ENCODE results near the gene PREX1. TPM values are rescaled to one million over a fixed set of nuclear protein-coding genes. Genes with fewer than 3 reads are reported as not detected.
A peak's percentile ranks its signal among the peaks of the same experiment; 100 is the strongest.

Gene PREX1
- total and polyA plus RNA-seq, 4 donors = 20.4 to 49.0 (median 42.6) TPM

DNA sequence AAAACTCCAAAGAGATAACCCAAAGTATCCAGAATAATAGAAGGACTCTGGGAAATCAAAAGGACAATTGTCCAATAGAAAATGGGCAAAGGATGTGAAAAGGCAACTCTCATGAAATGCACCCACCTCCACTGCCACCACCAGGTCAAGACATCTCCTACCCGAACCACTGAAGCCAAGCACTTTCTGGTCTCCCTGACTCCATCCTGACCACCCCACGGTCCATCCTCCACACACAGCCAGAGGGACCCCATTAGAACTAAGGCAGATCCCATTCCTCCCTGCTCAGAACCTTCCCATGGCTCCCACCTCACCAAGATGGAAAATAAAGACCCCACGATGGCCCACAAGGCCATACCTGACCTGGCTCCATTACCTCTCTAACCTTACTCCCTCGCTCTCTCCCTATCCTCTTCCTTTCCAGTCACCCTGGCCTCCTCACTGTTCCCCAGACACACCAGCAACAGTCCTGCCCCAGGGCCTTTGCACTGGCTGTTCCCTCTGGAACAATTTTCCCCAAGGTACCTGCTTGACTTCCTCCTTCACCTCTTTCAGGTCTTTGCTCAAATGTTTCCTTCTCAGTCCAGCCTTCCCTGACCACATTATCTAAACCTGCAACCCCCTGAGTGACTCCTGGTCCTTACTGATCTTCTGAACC is 108.1 kb downstream of the PREX1 start:
- Histone ChIP-seq H3K27me3 (ENCODE audit: control insufficient read depth in 1 of 2, insufficient read depth in 2 of 2, low read length in 1 of 2) (no peaks in the 10 kb centered on the region), H3K9me3 (ENCODE audit: control insufficient read depth, low read length) (no peaks in the 10 kb centered on the region), H3K27ac (ENCODE audit: low read depth in 1 of 2, low read length in 2 of 2) (peak overlapping the region; percentile 45 to 99), H3K36me3 (ENCODE audit: control insufficient read depth in 1 of 2, insufficient read depth in 2 of 2, low read length in 1 of 2) (no peaks in the 10 kb centered on the region), H3K4me1 (ENCODE audit: control insufficient read depth in 1 of 2, insufficient read depth in 2 of 2, low read length in 2 of 2) (peaks cover 5 to 6% of the 10 kb centered on the region in 2 donors), H3K4me3 (ENCODE audit: low read length in 2 of 2) (no peak overlapping the region)
- DNase-seq = no peak
- no peak for ATAC-seq (ENCODE audit: low FRiP score)
- intact Hi-C loops (cut with DNase I) = loop anchor here (5.0 to 10.0 kb wide), 3 partner anchors 73 to 185 kb away; partner anchors contain the start of gene PREX1 (in 2 of the 2)
- 98 to 100% methylated on average over 4 of the region's 4 CpGs for WGBS, 2 donors

DNA sequence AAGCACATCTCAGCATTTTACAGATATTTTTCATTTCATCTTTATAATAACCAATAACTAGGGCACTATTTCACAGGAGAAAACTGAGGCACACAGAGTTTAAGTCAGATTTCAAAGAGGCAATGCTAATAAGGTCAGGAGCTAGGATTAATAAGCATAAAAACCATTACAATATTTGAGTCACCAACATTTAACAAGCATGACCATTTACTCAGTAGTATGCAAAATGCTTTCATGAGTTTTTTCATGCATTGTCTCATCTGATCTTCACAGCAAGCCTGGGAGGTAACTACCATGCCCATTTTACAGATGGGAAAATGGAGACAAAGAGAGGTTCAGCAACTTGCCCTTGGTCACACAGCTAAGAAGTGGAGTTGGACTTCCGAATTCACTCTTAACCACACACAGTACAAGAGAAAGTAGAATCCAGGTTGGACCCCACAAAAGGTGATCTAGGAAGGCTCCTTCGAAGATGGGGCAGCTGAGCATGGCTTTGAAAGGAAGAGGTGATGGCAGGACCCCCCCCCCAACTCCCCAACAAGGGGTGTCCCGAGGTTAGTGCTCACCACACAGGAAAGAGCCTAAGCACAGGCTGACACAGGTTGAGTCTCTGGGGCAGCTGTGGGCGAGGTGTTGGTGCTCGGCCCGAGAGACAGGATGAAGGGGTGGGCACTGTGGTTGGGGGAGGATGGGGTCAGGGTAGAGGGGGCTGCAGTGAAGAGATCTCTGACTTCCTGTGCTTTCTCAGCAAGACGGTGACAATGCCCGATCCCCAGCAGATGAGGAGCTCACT is 108.8 kb downstream of the PREX1 start:
- no peaks in the 10 kb centered on the region for H3K27me3 ChIP-seq (ENCODE audit: control insufficient read depth in 1 of 2, insufficient read depth in 2 of 2, low read length in 1 of 2)
- intact Hi-C loops (cut with DNase I) = no loop called here
- DNase-seq (peak in 1 of 2 donors; percentile 60), ATAC-seq (ENCODE audit: low FRiP score) (no peak)
- H3K36me3 ChIP-seq (ENCODE audit: control insufficient read depth in 1 of 2, insufficient read depth in 2 of 2, low read length in 1 of 2) = no peaks in the 10 kb centered on the region
- peaks cover 2 to 5% of the 10 kb centered on the region in 2 donors for H3K4me1 ChIP-seq (ENCODE audit: control insufficient read depth in 1 of 2, insufficient read depth in 2 of 2, low read length in 2 of 2)
- H3K27ac ChIP-seq (ENCODE audit: low read depth in 1 of 2, low read length in 2 of 2) = peak overlapping the region in 1 of 2 donors; percentile 32
- no peak overlapping the region for H3K4me3 ChIP-seq (ENCODE audit: low read length in 2 of 2)
- H3K9me3 ChIP-seq (ENCODE audit: control insufficient read depth, low read length) = no peaks in the 10 kb centered on the region
- WGBS, 2 donors = 93% methylated on average over 8 of the region's 8 CpGs

DNA sequence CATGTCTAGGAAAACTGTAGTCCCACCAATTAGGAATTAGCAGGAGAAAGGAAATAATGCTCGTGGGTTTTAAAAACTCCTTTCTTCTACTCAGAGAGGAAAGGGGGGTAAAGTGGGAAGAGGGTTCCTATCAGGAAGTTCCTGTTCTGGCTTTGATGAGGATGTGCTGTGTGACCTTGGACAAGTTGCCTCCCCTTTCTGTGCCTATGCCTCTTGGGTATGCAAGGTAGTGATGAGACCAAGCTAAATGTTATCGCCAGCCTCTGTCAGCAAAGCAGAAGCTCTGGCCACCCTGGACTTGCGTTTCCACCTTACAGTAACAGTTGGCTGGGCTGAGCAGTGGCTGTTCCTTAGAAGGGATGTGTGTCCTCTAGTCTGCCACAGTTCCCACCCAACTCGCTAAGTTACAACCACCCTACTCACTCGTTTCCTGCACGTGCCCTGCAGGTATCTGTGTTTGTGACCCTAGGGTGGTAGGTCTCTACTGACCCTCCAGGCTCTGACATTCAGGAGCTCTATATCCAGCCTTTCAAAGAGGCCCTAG is 110.0 kb downstream of the PREX1 start:
- no peak overlapping the region for H3K4me3 ChIP-seq (ENCODE audit: low read length in 2 of 2)
- no peaks in the 10 kb centered on the region for H3K36me3 ChIP-seq (ENCODE audit: control insufficient read depth in 1 of 2, insufficient read depth in 2 of 2, low read length in 1 of 2)
- no peaks in the 10 kb centered on the region for H3K27me3 ChIP-seq (ENCODE audit: control insufficient read depth in 1 of 2, insufficient read depth in 2 of 2, low read length in 1 of 2)
- intact Hi-C loops (cut with DNase I) = no loop called here
- no peaks in the 10 kb centered on the region for H3K9me3 ChIP-seq (ENCODE audit: control insufficient read depth, low read length)
- H3K27ac ChIP-seq (ENCODE audit: low read depth in 1 of 2, low read length in 2 of 2) = peak overlapping the region in 1 of 2 donors; percentile 47
- ATAC-seq (ENCODE audit: low FRiP score) (no peak), DNase-seq (no peak)
- peaks cover 0 to 5% of the 10 kb centered on the region in 2 donors for H3K4me1 ChIP-seq (ENCODE audit: control insufficient read depth in 1 of 2, insufficient read depth in 2 of 2, low read length in 2 of 2)
- 80% methylated on average over 6 of the region's 6 CpGs for WGBS, 2 donors

DNA sequence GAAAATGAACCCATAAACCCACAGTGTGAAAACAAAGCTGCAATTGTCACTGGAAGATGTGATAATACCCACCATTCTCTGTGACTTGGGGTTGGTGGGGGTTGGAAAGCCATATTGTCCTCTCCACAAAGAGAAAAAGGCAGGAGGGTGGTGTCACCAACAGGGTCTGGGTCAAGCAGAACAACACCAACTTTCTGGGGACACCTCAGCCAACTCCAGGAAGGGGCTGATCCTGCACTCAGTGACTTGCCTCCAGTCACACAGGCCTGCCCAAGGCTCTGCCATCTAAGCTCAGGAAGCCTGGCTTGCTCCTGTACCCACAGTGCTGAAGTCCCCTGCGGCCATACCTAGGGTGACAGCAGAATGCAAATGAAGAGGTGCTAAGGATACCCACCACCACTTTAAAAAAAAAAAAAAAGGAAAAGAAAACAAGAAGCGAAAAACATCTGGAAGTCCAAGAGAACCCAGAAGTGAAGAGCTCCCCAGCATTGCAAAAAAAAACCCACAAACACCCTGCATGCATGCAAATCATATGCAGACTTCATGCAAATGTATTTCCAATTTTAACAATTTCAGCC is 110.6 kb downstream of the PREX1 start:
- ATAC-seq (ENCODE audit: low FRiP score) (no peak), DNase-seq (no peak)
- Histone ChIP-seq H3K4me1 (ENCODE audit: control insufficient read depth in 1 of 2, insufficient read depth in 2 of 2, low read length in 2 of 2) (peaks cover 0 to 5% of the 10 kb centered on the region in 2 donors), H3K36me3 (ENCODE audit: control insufficient read depth in 1 of 2, insufficient read depth in 2 of 2, low read length in 1 of 2) (no peaks in the 10 kb centered on the region), H3K9me3 (ENCODE audit: control insufficient read depth, low read length) (no peaks in the 10 kb centered on the region), H3K4me3 (ENCODE audit: low read length in 2 of 2) (no peak overlapping the region), H3K27me3 (ENCODE audit: control insufficient read depth in 1 of 2, insufficient read depth in 2 of 2, low read length in 1 of 2) (no peaks in the 10 kb centered on the region), H3K27ac (ENCODE audit: low read depth in 1 of 2, low read length in 2 of 2) (peak overlapping the region in 1 of 2 donors; percentile 19)
- WGBS, 2 donors = 92 to 95% methylated on average over 2 of the region's 2 CpGs
- intact Hi-C loops (cut with DNase I) = no loop called here

DNA sequence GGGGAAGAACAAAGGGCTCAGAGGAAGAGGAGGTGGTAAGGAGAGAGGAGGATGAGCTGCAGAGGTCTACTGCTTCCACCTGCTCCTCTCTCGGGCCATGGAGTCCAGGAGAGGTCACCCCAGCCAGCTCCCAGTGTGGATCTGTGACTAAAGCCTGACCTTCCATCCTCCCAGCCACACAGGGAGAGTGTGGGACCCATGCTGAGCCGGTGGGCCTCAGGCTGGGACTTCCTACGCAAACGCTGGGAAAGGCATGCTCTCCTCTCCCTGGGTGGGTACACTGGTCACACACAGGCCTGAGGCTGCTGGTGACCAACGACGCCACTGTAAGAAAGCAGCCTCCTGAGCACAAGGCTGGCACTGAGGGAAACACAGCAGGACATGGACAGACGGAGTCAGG is 111.3 kb downstream of the PREX1 start:
- peaks cover 0 to 5% of the 10 kb centered on the region in 2 donors for H3K4me1 ChIP-seq (ENCODE audit: control insufficient read depth in 1 of 2, insufficient read depth in 2 of 2, low read length in 2 of 2)
- H3K27ac ChIP-seq (ENCODE audit: low read depth in 1 of 2, low read length in 2 of 2) = no peak overlapping the region
- ATAC-seq (ENCODE audit: low FRiP score) (no peak), DNase-seq (peak in 1 of 2 donors; percentile 73)
- no peak overlapping the region for H3K4me3 ChIP-seq (ENCODE audit: low read length in 2 of 2)
- no peaks in the 10 kb centered on the region for H3K9me3 ChIP-seq (ENCODE audit: control insufficient read depth, low read length)
- no peaks in the 10 kb centered on the region for H3K27me3 ChIP-seq (ENCODE audit: control insufficient read depth in 1 of 2, insufficient read depth in 2 of 2, low read length in 1 of 2)
- H3K36me3 ChIP-seq (ENCODE audit: control insufficient read depth in 1 of 2, insufficient read depth in 2 of 2, low read length in 1 of 2) = no peaks in the 10 kb centered on the region
- WGBS, 2 donors = 92 to 93% methylated on average over 7 of the region's 7 CpGs
- intact Hi-C loops (cut with DNase I) = no loop called here

DNA sequence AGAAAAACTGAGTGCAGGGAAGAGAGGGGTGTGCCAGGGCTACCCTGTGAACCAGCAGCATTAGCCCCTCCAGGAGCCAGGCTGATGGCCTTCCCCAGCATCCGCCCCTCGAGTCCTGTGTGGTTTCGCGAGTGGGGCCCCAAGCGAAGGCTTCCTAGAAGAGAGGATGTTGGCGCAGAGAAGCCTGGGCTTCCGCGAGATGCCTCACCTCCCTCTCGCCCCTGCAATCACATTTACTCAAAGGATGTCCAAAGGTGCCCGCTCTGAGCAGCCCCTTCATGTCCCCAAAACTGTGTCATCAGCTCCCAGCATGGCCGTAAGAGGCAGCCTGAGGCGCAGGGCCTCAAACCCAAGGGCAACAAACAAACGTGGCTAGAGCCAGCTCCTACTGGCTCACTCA is 111.7 kb downstream of the PREX1 start:
- Histone ChIP-seq H3K27ac (ENCODE audit: low read depth in 1 of 2, low read length in 2 of 2) (peak overlapping the region in 1 of 2 donors; percentile 0), H3K9me3 (ENCODE audit: control insufficient read depth, low read length) (no peaks in the 10 kb centered on the region), H3K36me3 (ENCODE audit: control insufficient read depth in 1 of 2, insufficient read depth in 2 of 2, low read length in 1 of 2) (no peaks in the 10 kb centered on the region), H3K4me3 (ENCODE audit: low read length in 2 of 2) (no peak overlapping the region), H3K4me1 (ENCODE audit: control insufficient read depth in 1 of 2, insufficient read depth in 2 of 2, low read length in 2 of 2) (peaks cover 0 to under 1% of the 10 kb centered on the region in 2 donors), H3K27me3 (ENCODE audit: control insufficient read depth in 1 of 2, insufficient read depth in 2 of 2, low read length in 1 of 2) (no peaks in the 10 kb centered on the region)
- intact Hi-C loops (cut with DNase I) = no loop called here
- ATAC-seq (ENCODE audit: low FRiP score) = no peak
- DNase-seq = peak in 1 of 2 donors; percentile 63
- 87 to 88% methylated on average over 13 of the region's 13 CpGs for WGBS, 2 donors

DNA sequence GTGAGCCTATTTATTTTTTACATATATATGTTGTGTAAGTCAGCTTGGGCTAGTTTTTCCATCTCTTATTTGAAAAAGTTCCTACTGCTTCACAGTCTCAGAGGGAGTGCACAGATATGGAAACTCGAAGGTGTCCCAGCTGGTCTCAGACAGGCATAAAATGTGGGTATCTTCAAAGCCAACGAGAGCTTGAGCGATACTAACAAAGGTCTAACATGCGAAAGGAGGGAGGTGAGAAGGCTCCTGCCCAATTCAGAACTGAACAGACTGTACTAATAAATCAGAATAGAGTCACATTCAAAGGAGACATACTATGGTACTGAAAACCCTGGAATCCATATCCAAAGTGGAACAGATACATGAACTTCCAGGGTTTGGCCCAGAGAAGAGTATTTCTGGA is 113.0 kb downstream of the PREX1 start:
- 97% methylated on average over 4 of the region's 4 CpGs for WGBS, 2 donors
- Histone ChIP-seq H3K27me3 (ENCODE audit: control insufficient read depth in 1 of 2, insufficient read depth in 2 of 2, low read length in 1 of 2) (no peaks in the 10 kb centered on the region), H3K36me3 (ENCODE audit: control insufficient read depth in 1 of 2, insufficient read depth in 2 of 2, low read length in 1 of 2) (no peaks in the 10 kb centered on the region), H3K4me3 (ENCODE audit: low read length in 2 of 2) (no peak overlapping the region), H3K9me3 (ENCODE audit: control insufficient read depth, low read length) (no peaks in the 10 kb centered on the region), H3K27ac (ENCODE audit: low read depth in 1 of 2, low read length in 2 of 2) (no peak overlapping the region), H3K4me1 (ENCODE audit: control insufficient read depth in 1 of 2, insufficient read depth in 2 of 2, low read length in 2 of 2) (peaks cover 0 to 5% of the 10 kb centered on the region in 2 donors)
- ATAC-seq (ENCODE audit: low FRiP score) = no peak
- intact Hi-C loops (cut with DNase I) = no loop called here
- DNase-seq = no peak

DNA sequence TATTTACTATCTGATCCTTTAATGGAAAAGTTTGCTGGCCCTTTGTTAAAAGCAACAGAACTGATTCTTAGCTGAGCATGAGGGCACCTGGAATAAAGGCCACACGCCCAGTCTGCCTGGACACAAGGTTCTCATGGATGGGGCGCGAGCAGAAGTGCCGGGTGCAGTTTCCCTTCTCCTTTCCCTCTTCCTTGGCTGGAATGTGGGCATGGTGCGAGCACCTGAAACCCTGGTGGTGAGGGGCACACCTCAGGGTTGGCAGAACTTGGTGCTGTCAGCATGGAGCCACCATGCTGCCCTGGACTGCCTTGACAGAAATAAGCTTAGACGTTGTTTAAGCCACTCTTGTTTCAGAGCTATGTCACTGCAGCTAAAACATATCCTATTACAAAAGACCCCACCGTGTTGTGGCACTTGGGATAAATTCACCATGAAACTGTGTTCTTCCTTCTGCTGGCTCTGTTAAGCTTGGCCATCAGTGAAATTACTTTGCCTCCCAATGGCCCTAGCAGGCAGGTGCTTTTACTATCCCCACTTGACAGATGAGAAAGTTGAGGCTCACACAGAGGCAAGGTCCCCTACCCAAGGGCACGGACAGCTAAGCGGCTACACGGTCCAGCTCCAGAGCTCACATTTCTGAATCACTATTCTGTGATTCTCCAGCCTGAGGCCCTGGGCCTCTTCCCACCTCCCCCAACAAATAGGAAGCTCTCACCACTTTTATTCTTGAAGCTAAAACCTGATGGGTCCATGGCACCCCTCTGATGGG is 115.9 kb downstream of the PREX1 start:
- intact Hi-C loops (cut with DNase I) = no loop called here
- 88 to 91% methylated on average over 10 of the region's 10 CpGs for WGBS, 2 donors
- ATAC-seq (ENCODE audit: low FRiP score) = no peak
- Histone ChIP-seq H3K36me3 (ENCODE audit: control insufficient read depth in 1 of 2, insufficient read depth in 2 of 2, low read length in 1 of 2) (no peaks in the 10 kb centered on the region), H3K27me3 (ENCODE audit: control insufficient read depth in 1 of 2, insufficient read depth in 2 of 2, low read length in 1 of 2) (no peaks in the 10 kb centered on the region), H3K27ac (ENCODE audit: low read depth in 1 of 2, low read length in 2 of 2) (no peak overlapping the region), H3K4me1 (ENCODE audit: control insufficient read depth in 1 of 2, insufficient read depth in 2 of 2, low read length in 2 of 2) (peaks cover 3 to 5% of the 10 kb centered on the region in 2 donors), H3K4me3 (ENCODE audit: low read length in 2 of 2) (no peak overlapping the region), H3K9me3 (ENCODE audit: control insufficient read depth, low read length) (no peaks in the 10 kb centered on the region)
- peak in 1 of 2 donors; percentile 52 for DNase-seq
